ENCODE data around the gene TBC1D7.
"Not testable (repeated sequence)": the region's sequence is repeated elsewhere in the genome, so short reads cannot be mapped to it uniquely, and the experiment has no call there.

The TBC1D7 gene

DNA sequence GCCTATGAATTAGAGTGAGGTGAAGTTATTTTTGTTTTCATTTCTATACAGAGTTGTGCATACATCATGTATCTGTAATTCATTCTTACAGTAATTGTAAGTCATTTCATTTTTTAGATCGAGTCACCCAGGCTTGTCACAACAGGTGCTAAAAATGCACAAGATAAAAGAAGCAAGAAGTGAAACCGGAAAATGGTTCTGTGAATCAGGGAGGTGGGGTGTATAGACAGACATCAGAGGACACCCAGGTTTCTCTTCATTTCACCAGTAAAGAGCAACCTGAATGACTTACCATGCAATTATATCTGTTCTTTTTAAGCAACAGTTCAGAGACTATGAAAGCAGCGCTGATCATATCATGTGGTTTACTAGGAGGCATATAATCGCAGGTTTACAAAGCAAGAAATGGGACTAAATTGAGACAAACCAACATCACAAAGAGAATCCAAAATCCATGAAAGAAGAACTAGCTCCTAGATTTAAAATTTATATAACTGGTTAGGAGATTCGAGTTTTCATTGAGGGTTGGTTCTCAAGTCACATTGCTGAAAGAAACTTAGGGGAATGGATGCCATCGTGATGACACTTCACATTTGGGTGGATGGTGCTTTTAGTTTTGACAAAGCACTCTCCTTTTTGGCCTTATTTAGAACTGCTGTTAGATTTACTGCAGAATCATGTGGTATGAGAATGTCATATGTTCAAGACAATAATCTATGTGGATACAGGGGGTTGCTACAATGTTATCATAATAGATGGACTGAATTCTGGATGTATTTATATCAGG, 27.9 kb upstream of the TBC1D7 start:
- no peak for DNase-seq (ENCODE audit: low read depth)

GRCh38 chr6:13355043-13355945, 27.0 kb upstream of the TBC1D7 start:
- peak; percentile 98 for DNase-seq (ENCODE audit: low read depth)

DNA sequence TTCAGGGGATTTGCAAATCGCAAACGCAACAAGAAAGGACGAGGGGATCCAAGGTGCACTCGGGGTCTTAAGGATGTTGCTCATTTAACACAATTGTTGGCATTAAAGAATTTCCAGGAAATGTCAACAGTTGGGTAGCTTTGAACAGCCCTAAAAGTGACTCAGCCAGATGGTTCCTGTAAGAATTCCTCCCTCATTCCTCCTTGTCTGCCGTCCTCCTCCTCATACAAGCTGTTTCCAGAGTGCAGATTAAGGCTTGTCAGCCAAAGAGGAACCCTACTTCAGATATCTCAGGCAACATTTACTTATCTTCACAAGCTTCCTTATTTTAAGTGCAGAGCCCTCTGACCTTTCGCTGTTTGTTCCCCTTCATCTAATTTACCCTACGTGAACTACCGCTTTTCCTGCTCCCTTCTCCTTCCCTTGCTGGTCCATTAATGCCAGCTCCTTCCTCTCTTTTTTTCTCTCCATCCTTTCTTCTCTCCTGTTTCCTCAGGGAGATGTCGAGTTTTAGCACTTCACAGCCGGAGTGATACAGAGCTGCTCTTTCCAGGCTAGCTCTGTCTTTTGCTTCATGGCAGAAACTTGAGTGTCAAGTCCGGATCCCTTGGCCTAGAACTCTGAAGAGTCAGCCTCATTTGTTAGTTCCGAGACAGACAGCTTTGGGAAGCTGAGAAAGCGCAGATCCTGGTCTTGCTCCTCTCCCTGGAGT, 26.1 kb upstream of the TBC1D7 start:
- peak; percentile 72 for DNase-seq (ENCODE audit: low read depth)

- DNase-seq (ENCODE audit: low read depth) = no peak
Measured at GRCh38 chr6:13352165-13352564, 23.8 kb upstream of the TBC1D7 start.

DNA sequence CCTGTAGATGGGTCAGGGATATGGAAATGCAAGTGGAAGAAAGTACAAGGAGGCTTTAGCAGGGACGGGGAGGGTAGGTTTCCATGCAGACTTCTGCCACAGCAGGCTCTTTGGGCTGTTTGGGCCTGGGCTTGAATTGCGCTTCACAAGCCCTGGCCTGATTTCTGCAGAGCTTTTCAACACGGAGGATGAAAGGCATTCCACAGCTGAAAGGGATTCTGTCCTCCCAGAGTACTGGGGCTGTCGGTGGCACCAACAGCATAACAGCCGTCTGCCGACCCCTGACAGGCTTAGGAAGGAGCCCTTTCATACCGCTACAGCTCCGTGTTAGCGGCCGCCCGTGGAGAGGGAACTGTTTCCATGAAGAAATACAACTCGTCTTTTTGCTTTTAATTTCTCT, 22.9 kb upstream of the TBC1D7 start:
- no peak for DNase-seq (ENCODE audit: low read depth)

- no peak for DNase-seq (ENCODE audit: low read depth)
Measured at GRCh38 chr6:13349811-13350506, 21.6 kb upstream of the TBC1D7 start.

DNA sequence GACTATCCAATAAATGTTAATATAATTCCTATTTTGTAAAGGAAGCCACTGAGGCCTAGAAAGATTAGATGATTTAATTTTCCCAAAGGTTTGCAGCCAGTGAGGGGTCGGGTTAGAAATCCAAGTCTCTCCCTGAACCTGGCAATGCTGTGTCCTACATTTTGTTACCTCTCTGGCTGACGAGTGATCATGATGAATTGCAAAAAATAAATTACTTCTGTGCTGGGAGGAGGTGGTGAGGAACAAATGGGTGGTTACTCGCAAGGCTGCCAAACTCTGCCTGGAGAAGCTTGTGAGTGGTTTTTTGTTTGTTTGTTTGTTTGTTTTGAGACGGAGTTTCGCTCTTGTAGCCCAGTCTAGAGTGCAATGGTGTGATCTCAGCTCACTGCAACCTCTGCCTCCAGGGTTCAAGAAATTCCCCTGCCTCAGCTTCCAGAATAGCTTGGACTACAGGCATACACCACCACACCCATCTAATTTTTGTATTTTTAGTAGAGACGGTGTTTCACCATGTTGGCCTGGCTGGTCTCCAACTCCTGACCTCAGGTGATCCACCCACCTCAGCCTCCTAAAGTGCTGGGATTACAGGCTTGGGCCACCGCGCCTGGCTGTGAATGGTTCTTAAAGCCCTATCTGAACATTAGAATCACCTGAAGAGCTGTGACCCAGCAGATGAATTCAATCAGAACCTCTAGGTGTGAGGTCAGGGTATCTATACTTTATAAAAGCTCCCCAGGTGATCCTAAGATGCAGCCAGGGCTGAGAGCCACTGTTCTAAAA, 20.2 kb upstream of the TBC1D7 start:
- no peak for DNase-seq (ENCODE audit: low read depth)

DNA sequence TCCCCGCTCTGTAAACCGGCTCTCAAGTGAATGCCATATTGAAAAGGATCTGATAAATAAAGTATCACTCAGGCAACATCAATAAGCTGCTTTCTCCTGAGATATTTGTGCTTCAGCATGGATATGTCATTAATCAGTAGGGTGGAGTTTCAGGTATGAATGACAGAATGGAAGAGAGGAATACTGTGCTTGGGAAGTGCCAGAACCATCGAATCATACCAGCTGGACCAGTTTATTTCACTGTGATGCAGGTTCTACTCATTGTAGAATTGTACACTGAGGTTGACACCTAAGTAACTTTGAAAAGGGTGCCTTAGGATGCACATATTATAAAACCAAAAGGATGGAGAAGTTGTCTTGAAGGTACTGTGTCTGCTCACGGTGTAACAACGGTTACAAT, 17.9 kb upstream of the TBC1D7 start:
- DNase-seq (ENCODE audit: low read depth) = no peak

GRCh38 chr6:13342414-13343019, 14.2 kb upstream of the TBC1D7 start:
- DNase-seq (ENCODE audit: low read depth) = no peak

DNA sequence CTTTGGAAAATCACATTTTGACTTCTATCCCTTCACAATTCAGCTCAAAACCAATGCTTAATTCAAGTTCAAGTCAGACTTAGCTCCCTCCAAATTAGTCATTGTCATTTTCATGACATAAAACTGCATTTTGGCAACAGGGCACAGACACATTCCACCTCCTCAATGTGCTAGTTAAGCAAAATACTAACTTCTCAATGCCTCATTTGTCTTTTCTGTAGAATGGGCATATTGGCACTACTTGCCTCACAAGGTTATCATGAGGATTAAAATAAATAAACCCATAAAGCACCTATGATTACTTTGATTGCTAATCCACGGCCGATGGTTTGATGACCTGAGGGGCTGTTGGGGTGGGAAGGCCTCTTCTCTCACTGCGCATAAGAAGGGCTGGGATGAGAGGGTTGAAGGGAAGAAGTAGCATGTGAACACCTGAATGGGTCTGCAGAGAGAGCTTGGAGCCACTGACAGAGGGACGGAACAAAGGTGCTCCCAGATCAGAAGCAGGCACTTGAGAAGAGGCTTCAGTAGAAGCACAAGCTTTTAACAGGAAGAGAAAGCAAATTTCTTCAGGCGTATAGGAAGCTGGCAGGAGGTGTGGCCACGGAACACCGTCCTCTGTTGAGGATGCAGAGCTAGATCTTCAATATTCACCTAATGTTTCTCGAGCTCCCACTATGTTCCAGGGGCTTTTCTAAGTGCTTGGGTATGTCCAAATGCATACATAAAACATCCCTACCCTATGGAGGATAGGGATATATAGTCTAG, 11.7 kb upstream of the TBC1D7 start:
- DNase-seq (ENCODE audit: low read depth) = no peak

DNA sequence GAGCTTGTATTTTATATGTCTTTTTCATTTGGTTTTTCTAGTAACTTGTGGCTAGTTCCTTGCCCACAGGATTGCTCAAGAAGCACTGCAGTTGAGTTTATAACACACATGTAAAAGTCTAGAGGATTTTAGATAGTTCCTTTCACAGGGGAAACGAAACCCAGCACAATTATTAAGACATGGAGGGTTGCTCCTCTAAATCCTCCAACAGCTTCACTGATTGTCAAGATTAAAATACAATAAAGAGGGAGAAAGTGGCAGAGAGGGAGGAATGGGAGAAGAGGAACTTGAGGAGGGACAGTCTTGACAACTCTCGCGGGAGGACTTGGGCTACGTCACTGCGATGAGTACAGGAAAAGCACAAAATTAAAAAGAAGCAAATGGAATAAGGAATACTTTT, 9.7 kb upstream of the TBC1D7 start:
- no peak for DNase-seq (ENCODE audit: low read depth)

GRCh38 chr6:13336553-13336952, 8.2 kb upstream of the TBC1D7 start:
- peak; percentile 75 for DNase-seq (ENCODE audit: low read depth)

DNA sequence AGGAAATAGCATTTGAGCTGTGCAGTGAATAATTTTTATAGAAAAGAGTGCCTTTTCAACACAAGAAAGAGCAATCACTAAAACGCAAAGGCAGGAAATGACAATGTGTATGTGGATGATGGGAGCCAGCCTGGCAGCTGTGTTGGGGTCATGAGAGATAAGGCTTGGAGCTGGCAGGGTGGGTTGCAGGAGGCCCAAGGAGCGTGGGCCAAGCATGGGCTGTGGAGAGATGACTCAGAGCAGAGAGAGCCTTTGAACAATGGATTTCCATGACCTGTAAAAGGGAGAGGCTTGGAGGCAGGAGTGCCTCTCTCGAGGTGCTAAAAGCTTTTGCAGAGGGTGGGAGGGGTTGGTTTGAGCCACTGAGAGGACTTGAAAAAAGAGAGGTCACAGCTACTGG, 6.6 kb upstream of the TBC1D7 start:
- peak; percentile 17 for DNase-seq (ENCODE audit: low read depth)

- DNase-seq (ENCODE audit: low read depth) = no peak
Measured at GRCh38 chr6:13332349-13332706, 4.0 kb upstream of the TBC1D7 start.

DNA sequence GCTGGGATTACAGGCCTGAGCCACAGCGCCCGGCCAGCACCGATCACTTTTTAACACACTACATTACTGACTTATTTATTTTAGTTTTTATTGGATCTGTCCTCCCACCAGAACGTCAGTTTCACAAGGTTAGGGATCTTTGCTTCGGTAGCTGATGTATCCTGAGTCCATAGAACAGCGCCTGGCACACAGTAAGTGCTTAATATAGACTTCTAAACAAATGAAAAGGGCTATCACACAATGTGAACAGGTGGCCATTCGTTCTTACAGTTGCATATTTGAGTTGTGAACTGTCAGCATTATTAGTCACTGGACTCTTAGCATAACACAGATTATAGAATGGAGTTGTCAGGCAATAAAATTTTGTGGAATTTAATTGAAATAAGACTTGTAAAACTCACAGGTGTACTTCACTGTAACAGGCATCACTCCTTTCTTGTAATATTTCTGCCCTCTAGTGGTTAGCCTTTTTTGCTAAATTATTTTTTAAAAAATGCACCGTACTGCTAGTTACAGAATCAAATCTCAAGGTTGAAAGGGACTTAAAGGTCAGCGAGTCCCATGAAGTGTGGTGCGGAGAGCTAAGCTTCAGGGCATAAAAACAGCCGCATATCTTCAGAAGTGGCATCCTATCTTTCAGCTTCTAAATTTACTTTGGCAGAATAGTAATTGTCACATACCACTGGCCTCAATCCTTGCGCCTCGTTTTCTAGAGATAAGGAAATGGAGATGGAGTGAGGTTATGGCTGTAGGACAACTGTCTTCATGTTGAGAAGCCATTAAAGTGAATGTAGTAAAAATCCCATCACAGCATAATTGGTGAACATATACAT, 3.4 kb upstream of the TBC1D7 start:
- peak; percentile 27 for DNase-seq (ENCODE audit: low read depth)

- no peak for DNase-seq (ENCODE audit: low read depth)
Measured at GRCh38 chr6:13328875-13329183, 492 bp upstream of the TBC1D7 start.

DNA sequence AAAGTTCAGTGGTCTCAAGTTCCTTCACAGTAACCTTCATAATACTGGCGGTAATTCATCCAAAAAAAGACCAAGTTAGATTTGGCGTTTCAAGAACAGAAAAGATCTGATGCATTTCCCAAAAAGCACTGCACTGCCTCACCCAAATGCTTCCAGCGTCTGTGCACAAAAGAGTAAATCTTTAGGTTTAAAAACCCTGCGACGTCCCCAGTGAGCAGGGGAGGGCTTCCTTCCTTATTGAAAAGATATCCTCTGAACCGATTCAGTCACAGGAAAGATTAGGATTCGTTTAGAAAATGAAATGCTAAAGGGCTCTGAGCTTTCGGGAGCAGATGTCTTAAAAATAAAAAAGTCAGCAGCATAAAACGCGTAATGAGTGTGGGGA, 654 bp downstream of the TBC1D7 start:
- no peak for DNase-seq (ENCODE audit: low read depth)

GRCh38 chr6:13326031-13326586, 2.2 kb downstream of the TBC1D7 start:
- DNase-seq (ENCODE audit: low read depth) = not testable (repeated sequence)
